NOMO-1 treated with dmso at 0.1 percent for 144 hours (cell line): ENCODE data around the gene LINGO3.
"Not testable (repeated sequence)": the region's sequence is repeated elsewhere in the genome, so short reads cannot be mapped to it uniquely, and the experiment has no call there.

Source experiments
- DNase-seq: peaks from one replicate; lab custom pipeline; 2025; ENCODE audit not compliant: unreplicated experiment; lab: John Stamatoyannopoulos, UW

Gene LINGO3, protein sequence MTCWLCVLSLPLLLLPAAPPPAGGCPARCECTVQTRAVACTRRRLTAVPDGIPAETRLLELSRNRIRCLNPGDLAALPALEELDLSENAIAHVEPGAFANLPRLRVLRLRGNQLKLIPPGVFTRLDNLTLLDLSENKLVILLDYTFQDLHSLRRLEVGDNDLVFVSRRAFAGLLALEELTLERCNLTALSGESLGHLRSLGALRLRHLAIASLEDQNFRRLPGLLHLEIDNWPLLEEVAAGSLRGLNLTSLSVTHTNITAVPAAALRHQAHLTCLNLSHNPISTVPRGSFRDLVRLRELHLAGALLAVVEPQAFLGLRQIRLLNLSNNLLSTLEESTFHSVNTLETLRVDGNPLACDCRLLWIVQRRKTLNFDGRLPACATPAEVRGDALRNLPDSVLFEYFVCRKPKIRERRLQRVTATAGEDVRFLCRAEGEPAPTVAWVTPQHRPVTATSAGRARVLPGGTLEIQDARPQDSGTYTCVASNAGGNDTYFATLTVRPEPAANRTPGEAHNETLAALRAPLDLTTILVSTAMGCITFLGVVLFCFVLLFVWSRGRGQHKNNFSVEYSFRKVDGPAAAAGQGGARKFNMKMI

DNA sequence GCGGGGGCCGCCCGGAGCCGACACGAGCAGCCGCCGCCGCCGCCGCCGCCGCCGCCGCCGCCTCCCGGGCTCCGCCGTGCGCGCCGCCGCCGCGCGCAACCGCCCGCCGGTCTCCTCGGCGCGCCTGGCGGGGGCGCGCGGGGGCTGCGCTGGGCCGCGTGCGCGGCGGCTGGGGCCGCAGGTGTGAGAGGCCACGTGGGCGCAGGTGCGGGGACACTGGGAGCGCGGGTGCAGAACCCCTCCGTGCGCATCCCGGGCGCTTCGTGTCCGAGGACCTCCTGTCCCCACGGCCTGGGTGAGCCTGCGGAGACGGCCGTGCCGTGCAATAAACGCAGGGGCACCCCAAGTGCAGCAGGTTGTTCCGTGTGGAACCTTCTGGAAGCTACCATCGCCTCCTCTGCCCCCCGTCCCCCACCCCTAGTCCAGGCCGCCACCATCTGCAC is at the start of gene LINGO3:
Gene LINGO3 (minus strand): TSS at position 41 of the 443 bp plus-strand sequence. CDS start 16,378 bp downstream, outside the sequence.
- DNase-seq, result no peak

DNA sequence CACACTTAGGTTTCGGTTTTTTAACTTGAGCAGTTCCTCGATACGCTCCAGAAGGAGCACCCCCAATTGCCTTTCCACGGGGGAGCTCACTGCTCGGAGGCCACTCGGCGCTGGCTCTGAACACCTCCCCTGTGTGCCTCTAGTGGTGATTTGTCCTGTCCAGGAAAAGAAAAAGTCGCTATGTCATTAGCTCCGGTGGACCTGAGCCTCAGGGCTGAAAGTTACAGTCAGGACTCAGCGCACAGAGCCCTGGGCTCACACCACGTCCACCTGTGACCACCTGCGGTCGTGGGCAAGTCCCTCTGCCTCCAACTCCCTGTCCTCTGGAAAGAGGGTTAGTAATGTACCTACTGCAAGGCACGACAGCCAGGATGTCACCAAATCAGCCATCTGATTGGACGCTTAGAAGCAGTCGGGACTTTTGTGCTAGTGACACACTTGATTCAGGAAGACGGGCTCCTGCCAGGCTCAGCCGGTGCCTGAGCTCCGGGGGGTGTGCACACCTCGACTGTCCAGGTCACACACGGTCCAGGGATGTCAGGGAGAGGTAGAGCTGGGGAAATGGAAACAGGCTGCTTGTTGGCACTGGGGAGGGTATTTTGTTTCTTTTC is 48.2 kb upstream of the LINGO3 start:
- DNase-seq, result no peak

DNA sequence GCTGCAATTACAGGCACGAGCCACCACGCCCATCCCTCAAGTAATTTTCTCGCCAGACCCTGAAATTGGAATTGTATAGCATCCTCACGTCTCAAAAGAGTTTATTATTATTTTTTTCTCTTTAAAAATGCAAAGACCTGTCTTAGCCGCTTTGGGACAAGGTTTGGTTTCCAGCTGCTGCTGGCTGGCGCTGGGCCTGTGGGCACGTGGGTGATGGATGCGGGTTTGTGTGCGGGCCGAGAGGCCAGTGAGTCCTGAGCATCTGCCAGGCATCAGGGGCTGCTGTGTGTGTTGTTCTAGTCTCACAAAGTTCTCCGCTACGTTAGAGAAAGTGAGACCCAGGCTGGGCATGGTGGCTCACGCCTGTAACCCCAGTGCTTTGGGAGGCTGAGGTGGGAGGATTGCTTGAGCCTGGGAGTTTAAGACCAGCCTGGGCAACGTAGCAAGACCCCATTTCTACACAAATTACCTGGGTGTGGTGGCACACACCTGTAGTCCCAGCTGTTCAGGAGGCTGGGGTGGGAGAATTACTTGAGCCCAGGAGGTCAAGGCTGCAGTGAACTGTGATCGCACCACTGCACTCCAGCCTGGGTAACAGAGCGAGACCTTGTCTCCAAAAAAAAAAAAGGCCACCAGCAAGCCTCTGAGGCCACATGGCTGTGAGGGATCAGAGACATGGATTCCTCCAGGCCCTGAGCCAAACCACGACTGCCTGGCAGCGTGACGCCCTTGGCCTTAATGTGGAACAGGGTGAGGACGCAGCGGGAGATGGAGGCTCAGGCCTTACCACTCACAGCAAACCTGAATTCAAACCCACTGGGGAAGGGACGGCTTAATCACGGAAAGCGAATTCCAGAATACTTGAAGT is 47.4 kb upstream of the LINGO3 start:
- no peak for DNase-seq

DNA sequence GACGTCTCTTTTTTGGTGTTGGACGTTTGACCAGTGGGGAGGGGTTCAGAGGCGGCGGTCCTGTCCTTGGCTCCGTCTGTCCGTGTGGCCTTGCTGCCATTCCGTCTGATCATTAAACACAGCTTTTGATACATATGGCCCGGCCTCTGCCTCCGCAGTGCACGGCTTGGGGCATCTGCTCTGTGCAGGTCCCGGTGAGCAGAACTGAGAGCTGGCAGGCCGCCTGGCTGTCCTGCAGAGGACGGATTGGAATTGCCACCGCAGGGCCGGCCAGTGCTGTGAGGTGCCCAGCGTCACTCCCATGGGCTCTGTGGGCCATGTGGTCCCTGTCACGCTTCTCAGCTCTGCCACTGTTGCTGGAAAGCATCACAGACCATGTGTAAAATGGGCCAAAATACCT is 46.7 kb upstream of the LINGO3 start:
- DNase-seq, result no peak

DNA sequence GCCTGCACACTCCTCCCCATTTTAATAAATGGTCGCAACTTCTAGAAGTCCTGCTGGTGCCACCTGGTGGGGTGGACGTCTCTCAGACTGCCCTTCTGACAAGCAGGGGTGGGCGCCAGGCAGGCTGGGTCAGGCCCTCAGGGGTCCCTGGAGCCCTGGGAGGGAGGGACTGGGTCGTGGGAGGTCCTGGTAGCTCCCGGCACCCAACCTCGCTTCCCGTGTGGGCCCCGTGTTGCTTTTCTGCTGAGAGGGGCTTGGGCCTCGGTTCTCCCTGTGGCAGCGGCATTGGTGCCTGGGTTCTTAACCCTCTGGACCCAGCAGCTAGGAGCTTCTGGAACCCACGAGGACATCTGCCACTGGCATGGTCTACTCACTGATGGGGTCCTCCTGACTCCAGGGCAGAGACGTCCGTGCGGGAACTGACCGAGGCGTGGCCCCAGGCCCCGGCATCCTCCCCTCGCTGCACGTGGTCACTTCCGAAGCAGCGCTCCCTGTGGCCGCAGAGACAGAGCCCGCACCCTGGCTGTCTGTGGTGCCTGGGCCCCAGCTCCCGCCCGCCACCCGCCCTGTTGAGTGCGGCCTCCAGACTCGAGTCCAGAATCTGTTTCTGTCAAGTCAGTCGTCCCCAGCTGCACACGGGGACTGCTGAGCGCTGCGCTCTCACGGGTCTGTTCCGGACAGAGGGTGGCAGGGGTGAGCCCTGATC is 46.1 kb upstream of the LINGO3 start:
- DNase-seq, result no peak

DNA sequence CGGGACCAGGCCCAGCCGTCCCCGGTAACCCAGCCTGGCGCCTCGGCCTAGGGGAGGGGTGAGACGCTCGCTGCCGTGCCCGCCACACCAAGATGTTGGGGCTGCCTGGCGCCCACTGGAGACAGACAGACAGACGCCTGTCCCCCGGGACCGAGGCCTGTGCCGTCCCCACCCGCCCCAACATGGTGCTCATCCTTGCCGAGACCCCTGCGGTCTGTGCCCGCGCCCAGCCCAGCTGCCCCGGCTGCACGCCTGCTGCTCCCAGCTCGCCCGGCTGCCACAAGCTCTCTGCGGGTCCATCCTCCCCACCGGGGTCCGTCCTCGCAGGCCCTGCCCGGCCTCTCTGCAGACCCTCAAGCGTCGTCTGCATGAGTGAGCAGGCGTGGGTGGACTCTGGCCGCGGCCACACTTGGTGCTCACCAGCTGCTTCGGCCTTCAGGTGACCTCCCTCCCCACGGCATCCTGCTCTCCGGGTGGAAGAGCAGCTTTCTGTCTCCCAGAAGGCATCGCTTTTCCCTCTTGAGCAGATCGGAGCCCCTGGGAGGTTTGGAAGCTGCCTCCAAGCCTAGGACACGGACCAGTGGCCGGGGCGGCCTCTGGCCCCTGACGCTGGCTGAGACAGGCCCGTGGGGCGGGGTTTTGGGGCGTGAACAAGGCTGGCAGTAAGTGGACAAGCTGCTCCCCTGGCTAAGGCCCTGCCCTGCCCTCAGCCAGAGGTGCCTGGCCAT is 45.4 kb upstream of the LINGO3 start:
- no peak for DNase-seq

DNA sequence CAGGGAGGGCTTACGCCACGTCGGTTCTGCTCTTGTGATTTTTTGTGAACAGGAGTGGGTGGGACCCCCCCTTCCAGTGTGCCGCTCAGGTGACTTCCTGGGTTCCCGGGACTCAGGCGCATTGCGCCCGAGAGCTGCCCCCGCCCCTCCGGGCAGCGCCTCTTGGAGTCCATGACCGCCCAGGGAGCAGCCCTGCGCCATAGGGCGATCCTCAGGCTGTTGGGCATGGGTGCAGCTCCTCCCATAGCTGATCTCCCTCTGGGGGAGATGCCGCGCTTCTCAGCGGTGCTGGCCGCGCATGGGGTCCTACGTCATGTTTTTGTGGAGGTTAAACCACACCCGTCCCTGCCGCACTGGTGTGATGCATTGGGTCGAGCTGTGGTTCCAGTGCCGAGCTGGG is 44.2 kb upstream of the LINGO3 start:
- no peak for DNase-seq

DNA sequence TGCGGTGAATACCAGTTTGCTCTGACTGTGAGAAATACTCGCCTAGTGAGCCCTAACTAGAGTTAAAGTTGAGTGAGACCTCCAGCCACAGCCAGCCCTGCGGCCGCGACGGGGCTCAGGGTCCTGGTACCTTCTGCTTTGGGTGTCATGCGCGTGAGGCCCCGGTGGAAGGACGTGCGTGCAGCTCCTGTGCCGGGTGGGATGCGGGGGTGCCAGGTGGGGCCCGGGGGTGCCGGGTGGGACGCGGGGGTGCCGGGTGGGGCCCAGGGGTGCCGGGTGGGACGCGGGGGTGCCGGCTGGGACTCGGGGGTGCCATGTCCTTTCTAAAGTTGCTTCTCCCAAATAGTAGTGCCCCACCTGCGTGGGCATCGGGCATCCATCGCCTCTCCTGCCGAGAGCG is 43.6 kb upstream of the LINGO3 start:
- no peak for DNase-seq

DNA sequence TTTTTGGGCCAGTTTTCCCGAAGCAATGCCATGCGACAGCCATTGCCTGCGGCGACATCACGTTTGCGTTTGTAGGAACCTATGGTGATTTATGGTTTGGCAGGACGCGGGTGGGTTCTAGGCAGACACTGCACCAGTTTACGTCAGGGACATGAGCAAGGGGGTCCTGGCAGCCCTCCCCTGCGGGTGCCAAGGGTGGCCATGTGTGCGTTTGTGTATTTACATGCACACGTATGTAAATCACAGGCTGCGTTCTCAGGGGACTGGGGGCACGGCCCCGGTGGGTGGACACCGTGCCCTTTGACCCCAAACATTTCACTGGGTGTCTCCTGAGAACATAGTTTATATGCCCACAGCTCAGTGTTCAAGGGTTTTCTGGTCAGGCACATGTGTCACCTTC is 42.7 kb upstream of the LINGO3 start:
- DNase-seq, result no peak

DNA sequence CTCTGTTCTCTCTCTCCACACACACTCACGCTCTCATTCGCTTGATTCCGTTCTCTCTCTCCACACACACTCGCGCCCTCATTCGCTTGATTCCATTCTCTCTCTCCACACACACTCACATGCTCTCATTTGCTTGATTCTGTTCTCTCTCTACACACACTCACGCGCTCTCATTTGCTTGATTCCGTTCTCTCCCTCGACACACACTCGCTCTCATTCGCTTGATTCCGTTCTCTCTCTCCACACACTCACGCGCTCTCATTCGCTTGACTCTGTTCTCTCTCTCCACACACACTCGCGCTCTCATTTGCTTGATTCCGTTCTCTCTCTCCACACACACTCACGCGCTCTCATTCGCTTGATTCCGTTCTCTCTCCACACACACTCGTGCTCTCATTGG is 41.9 kb upstream of the LINGO3 start:
- DNase-seq, result not testable (repeated sequence)

DNA sequence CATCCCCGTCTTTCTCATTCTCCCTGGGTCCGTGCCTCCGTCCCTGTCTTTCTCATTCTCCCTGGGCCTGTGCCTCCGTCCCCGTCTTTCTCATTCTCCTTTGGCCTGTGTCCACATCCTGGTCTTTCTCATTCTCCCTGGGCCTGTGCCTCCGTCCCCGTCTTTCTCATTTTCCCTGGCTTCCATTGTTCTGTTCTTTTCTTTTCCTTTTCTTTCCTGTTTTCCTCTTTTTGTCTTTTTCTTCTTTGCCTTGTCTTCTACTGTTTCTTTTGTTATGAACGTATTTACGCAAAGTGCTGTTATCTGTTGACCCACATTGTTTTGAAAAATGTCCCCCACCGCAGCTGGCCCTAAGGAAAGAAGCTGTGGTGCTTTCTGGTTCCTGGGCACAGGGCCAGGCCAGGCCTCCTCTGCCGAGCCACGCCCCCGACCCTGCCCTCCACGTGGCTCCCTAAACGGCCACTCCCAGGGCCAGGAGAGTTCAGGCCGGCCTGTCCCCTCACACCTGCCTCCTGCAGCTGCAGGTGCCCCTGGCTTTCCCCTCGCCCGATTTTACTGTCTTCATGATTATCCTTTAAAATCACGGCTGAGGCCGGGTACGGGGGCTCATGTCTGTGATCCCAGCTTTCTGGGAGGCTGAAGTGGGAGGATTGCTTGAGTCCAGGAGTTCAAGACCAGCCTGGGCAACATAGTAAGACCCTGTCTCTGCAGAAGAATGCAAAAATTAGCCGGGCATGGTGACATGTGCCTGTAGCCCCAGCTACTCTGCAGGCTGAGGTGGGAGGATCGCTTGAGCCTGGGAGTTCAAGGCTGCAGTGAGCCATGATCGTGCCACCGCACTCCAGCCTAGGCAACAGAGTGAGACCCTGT is 38.1 kb upstream of the LINGO3 start:
- no peak for DNase-seq

DNA sequence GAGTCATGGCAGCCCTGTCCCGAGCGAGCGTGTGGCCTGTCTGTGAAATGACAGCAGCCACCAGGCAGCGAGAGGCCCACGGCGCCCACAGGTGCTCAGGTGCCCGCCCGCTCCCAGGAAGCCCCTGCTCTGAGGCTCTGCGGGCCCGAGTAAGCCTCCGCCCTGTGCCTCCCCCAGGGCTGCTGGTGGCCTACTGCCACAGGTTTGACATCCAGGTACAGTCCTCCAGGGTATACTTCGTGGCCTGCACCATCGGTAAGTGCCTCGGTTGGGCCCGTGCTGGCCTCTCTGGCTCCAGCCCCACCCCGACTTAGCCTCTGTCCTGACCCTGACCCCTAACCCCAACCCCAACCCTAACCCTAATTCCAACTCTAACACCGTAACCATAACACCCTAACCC is 37.1 kb upstream of the LINGO3 start:
- DNase-seq, result no peak

DNA sequence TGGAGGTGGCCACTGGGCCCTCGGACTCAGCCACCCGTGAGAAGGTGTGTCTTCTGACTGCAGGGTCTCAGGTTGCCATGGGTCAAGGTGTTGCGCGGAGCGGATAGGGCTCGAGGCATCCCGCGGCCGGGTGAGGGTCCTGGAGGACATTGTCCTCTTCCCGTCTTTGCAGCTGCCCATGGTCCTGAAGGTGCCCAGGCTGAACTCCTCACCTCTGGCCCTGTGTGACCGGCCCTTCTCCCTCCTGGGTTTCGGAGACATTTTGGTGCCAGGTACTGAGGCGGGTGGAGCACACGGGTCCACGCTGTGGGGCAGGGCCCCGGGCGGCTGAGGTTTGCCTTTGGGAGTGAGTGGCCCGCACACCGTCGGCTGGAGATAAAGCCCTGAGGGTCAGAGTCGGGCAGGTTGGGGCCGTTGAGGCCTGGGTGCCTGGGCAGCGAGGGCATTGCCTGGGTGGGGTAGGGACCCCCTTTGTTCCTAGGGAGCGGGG is 36.5 kb upstream of the LINGO3 start:
- no peak for DNase-seq

DNA sequence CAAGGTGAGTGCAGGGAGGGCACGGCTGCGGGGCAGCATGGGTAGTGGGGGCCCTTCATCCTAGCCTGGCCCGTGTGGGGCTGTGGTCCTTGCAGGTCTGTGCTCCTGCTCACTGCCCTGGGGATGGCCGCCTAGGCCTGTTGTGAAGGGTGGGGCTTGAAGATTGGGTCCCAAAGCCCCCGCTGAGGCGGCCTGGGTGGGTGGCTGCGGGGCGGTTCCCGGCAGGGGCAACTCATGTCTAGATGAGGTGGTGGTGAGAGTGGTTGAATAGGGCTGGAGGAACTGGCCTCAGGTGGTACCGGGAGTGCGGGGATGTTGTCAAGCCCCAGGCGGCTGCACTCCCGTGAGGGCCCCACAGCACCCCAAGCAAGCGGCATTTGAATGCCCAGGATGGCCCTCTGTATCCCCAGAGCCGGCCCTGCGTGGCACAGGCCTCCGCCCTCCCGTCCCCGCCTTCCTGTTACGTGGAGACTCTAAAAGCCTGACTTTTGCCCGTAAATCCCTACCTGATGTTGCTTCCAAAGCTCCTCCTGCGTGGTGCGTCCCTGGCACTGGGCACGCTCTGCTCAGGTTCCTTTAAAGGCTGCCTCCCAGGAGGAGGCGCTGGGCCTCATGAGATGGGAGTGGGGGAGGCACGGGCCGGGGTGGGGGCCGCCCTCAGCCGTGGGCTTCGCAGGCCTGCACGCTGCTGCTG is 35.5 kb upstream of the LINGO3 start:
- no peak for DNase-seq

DNA sequence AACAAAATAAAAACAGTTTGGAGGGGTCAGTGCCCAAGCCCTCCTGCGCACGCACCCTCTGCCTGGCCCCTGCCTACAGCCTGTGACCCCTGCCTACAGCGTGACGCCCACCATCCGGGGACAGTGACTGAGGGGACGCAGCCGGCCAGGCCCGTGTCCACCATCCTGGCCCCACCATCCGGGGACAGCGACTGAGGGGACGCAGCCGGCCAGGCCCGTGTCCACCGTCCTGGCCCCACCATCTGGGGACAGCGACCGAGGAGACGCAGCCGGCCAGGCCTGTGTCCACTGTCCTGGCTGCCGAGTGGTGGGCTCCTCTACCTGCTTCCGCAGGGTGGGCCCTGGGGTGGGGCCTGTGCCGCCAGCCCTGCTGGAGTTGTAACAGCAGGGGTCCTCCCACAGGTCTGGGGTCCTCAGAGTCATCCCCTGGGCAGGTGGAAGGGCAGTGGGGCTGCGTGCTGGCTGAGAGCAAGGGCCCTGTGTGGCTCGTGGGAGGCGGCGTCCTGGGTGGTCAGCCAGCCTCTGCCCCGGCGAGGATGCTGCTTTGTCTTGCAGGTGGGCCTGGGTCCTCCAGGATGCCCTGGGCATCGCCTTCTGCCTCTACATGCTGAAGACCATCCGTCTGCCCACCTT is 34.8 kb upstream of the LINGO3 start:
- DNase-seq, result no peak

DNA sequence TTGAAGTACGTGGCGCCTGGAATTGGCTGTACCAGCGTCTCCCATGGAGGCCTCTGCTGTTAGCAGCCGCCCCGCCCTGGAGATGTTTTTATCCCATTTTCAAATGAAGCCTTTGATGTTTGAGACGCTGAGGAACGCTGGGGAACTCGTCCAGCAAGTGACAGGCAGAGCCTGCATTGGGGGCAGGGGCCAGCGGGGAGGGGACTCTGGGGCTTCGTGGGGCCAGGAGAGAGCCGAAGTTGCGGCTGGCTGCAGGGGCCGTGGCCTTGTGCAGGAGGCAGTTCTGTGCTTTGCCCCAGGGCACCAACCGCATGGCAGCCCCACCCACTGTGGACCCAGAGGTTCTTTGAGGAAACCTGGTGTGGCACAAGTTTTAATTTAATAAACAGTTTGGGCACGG is 34.0 kb upstream of the LINGO3 start:
- DNase-seq, result no peak

DNA sequence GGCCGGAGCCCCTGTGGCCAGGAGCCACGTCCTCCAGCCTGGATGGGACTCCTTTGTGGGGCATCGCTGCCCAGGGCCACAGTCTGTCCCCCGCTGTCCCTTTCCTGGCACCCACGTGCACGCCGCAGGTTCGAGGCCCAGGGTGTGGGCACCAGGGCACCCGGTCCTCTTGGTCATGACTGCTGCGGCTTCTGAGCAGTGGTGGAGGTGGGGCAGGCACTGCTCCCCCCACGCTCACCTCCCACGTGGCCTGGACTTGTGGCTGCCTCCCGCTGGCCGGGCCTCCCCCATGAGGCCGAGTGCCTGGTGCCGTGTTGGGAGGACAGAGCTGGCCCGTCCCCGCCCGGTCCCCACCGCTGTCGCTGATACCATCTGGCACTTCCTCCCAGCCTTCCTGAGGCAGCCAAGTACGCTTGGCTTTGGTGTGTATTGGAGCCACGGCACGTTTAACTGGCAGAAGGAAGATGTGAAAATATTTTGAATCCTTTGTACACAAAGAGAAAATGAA is 33.3 kb upstream of the LINGO3 start:
- DNase-seq, result no peak
